Upper lobe of left lung (tissue), 4 donors: ENCODE data around the gene CEACAM18.

Experiments used
- CTCF ChIP-seq, 6 experiments: fragments of 450-650 bp in 4 of 6; fragments of 200-600 bp in 2 of 6; sonication (generic) in 2 of 6; IDR thresholded peaks; one replicate each; pipeline ENCODE4 v1.5.1; 2016 to 2019; ENCODE audit warnings: antibody characterized with exemption in 6 of 6
- EP300 ChIP-seq, 4 donors: sonication (generic); formaldehyde crosslinking; IDR thresholded peaks; one replicate each; pipeline ENCODE4 v1.5.1; 2017; ENCODE audit warnings: antibody characterized with exemption in 4 of 4, control low read depth in 2 of 4
- POLR2A ChIP-seq, 4 donors: fragments of 450-650 bp; IDR thresholded peaks; one replicate each; pipeline ENCODE4 v1.5.1; 2016 to 2017; ENCODE audit warnings: antibody characterized with exemption in 4 of 4, mild to moderate bottlenecking in 2 of 4
- POLR2AphosphoS5 ChIP-seq, 2 donors: sonication (generic); formaldehyde crosslinking; IDR thresholded peaks; one replicate each; pipeline ENCODE4 v1.5.1; 2017; ENCODE audit warnings: antibody characterized with exemption in 2 of 2

- TF ChIP-seq CTCF (IDR thresholded peaks at IDR 0.05) (no peak), POLR2AphosphoS5 (IDR thresholded peaks at IDR 0.05) (no peak), POLR2A (IDR thresholded peaks at IDR 0.05) (no peak), EP300 (IDR thresholded peaks at IDR 0.05) (no peak)
Observed at GRCh38 chr19:51480590-51480989, 2.3 kb downstream of the CEACAM18 start.
